ENCODE measurements around the gene TFPI.

DNA sequence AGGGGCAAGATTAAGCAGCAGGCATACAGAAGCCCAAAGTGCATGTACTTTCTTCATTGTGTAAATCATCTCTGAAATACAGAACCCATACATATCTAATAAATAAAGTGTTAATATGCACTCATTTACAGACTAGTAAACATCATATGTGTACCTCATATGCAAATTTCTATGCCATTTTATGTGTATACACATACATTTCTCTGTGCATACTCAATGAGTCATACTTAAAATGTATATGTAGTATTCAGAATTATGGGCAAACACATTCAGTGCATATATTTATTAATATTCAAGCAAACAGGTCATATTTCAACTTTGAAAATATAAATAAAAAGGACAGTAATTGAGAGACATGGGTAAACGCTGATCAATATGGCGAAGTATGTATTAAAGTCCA is 50.5 kb downstream of the TFPI start:
- TF ChIP-seq, protein P1, sequence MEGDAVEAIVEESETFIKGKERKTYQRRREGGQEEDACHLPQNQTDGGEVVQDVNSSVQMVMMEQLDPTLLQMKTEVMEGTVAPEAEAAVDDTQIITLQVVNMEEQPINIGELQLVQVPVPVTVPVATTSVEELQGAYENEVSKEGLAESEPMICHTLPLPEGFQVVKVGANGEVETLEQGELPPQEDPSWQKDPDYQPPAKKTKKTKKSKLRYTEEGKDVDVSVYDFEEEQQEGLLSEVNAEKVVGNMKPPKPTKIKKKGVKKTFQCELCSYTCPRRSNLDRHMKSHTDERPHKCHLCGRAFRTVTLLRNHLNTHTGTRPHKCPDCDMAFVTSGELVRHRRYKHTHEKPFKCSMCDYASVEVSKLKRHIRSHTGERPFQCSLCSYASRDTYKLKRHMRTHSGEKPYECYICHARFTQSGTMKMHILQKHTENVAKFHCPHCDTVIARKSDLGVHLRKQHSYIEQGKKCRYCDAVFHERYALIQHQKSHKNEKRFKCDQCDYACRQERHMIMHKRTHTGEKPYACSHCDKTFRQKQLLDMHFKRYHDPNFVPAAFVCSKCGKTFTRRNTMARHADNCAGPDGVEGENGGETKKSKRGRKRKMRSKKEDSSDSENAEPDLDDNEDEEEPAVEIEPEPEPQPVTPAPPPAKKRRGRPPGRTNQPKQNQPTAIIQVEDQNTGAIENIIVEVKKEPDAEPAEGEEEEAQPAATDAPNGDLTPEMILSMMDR (IDR thresholded peaks at IDR 0.05): no peak
- TF ChIP-seq POLR2A (IDR thresholded peaks at IDR 0.05): no peak
